ENCODE measurements around the gene TBX2. TPM values are rescaled to one million over a fixed set of nuclear protein-coding genes. Genes with fewer than 3 reads are reported as not detected.

TBX2 gene
- total and polyA plus RNA-seq, 10 of the 15 experiments (the other 5 are each of a cell fraction or from before 2014, with no cell fraction given), result 0.13 TPM; not detected in 9

GRCh38 chr17:61416211-61416539 lies 16.5 kb downstream of the TBX2 start (continued):
- no peak for TF ChIP-seq BCLAF1 (IDR thresholded peaks at IDR 0.05)
- no peak for TF ChIP-seq FOXM1 (IDR thresholded peaks at IDR 0.05; ENCODE audit: low read depth, low read length)
- no peak for TF ChIP-seq POLR2AphosphoS2 (IDR thresholded peaks at IDR 0.05; ENCODE audit: low read depth, low read length)
- TF ChIP-seq SREBF2 (IDR thresholded peaks at IDR 0.05; ENCODE audit: low read length), result no peak
- no peak for TF ChIP-seq WRNIP1 (IDR thresholded peaks at IDR 0.05; ENCODE audit: borderline replicate concordance, low read depth, low read length)
- TF ChIP-seq SUPT20H (IDR thresholded peaks at IDR 0.05; ENCODE audit: borderline replicate concordance, control insufficient read depth, low read depth, low read length), result no peak
- TF ChIP-seq CUX1 (IDR thresholded peaks at IDR 0.05; ENCODE audit: insufficient replicate concordance, low read depth, low read length), result no peak
